Measurements from ENCODE around the gene AADACL4. TPM values are rescaled to one million over a fixed set of nuclear protein-coding genes. Genes with fewer than 3 reads are reported as not detected.

The AADACL4 gene
- total RNA-seq, 1 experiment from 2014 or later, result not detected

- in situ Hi-C loops (cut with HindIII; ENCODE audit: low pct_unique_long_range_greater_than_20kb, low sequenced_read_pairs), result no loop called here
- DNase-seq (ENCODE audit: low read depth, low spot score), result no peak
These were observed 35.5 kb upstream of the AADACL4 start for GRCh38 chr1:12608311-12608957.

- DNase-seq (ENCODE audit: low read depth, low spot score), result no peak
- in situ Hi-C loops (cut with HindIII; ENCODE audit: low pct_unique_long_range_greater_than_20kb, low sequenced_read_pairs), result no loop called here
These were observed 34.3 kb upstream of the AADACL4 start for GRCh38 chr1:12609469-12610003.

DNA sequence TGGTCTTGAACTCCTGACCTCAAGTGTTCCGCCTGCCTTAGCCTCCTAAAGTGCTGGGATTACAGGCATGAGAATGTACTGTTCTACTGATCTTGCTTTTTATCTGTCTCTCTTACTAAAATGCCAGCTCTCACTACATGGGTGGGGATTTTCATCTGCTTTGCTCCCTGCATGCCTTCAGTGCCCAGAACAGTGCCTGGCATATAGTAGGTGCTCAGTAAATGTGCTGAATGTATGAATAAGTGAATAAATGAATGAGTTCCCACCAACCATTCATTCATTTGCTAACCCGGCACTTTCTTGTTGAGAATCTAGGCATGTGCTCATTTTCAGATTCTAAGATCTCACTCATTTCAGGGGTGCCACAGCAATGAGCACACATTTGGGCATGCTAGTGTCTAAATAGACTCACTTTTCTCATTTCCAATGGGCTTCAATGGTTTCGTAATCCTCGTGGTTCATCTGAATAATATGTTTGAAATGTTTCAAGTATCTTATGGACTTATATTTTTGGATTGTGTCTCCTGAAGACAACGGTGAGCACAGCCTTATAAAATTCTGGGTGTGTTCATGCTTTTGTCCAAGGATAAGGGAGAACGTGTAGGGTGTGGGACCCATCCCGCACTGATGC, 33.5 kb upstream of the AADACL4 start:
- in situ Hi-C loops (cut with HindIII; ENCODE audit: low pct_unique_long_range_greater_than_20kb, low sequenced_read_pairs), result no loop called here
- no peak for DNase-seq (ENCODE audit: low read depth, low spot score)

GRCh38 chr1:12610941-12611340, 32.9 kb upstream of the AADACL4 start:
- DNase-seq (ENCODE audit: low read depth, low spot score), result no peak
- in situ Hi-C loops (cut with HindIII; ENCODE audit: low pct_unique_long_range_greater_than_20kb, low sequenced_read_pairs), result no loop called here

DNA sequence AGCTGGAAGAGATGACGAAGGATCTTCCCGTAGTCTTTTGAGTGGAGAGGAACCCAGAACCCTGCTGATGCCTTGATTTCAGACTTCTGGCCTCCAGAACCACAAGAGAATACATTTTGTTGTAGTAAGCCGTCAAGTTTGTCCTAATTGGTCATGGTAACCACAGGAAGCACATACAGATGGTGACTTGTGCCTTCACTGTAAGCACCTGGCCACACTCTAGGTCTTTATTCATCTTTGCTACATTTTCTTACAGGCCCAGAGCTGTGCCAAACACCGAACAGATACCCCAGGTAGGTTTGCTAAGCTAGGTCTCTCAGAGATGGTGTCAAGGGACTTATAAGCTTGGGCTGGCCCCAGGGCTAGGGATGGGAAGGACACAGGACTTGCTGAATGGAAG, 30.7 kb upstream of the AADACL4 start:
- in situ Hi-C loops (cut with HindIII; ENCODE audit: low pct_unique_long_range_greater_than_20kb, low sequenced_read_pairs), result no loop called here

GRCh38 chr1:12614402-12615158, 29.3 kb upstream of the AADACL4 start:
- DNase-seq (ENCODE audit: low read depth, low spot score), result no peak
- in situ Hi-C loops (cut with HindIII; ENCODE audit: low pct_unique_long_range_greater_than_20kb, low sequenced_read_pairs), result no loop called here

More for the DNA sequence above, 30.7 kb upstream of the AADACL4 start:
- no peak for DNase-seq (ENCODE audit: low read depth, low spot score)

- in situ Hi-C loops (cut with HindIII; ENCODE audit: low pct_unique_long_range_greater_than_20kb, low sequenced_read_pairs), result no loop called here
- DNase-seq (ENCODE audit: low read depth, low spot score), result no peak
These were observed 28.6 kb upstream of the AADACL4 start for GRCh38 chr1:12615159-12615864.

DNA sequence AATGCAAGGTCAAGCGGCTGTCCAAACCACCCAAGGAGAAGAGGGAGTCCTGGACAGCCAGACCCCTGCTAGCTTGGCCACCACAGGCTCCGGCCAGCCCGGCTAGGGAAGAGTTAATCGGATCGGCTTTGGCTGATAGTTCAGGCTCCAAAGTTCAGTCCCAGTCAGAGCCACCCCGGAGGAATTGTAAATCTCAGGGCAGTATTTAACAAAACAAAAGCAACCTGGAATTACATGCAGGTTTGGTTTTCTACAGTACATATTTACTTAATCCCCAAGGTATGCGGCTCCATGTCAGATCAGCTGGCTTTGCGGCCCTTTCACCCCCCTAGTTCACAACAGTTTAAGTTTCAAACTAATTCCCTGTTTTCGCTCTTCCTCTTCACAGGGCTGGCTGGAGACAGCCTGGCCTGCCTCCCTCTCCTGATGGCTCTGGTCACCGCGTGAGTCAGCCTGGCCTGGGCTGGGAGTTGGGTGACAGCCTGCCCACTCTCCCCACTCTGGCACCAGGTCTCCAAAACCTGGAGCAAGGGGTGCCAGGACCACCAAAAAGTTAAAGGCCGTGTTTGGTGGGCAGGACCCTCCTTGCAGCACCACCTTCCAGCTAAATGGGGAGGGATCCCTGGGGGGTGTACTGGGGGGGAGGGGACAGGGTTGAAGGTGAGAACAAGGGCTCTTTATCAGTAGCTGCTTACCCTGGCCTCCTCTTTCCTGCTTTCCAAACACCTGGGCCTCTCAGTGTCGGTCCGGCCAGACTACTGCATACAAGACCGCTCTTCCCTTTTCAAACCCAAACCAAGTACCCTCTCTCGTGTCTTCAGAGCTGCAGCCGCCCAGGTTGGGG, 27.8 kb upstream of the AADACL4 start:
- no peak for DNase-seq (ENCODE audit: low read depth, low spot score)
- in situ Hi-C loops (cut with HindIII; ENCODE audit: low pct_unique_long_range_greater_than_20kb, low sequenced_read_pairs), result no loop called here

GRCh38 chr1:12616709-12617373, 27.0 kb upstream of the AADACL4 start:
- in situ Hi-C loops (cut with HindIII; ENCODE audit: low pct_unique_long_range_greater_than_20kb, low sequenced_read_pairs), result no loop called here
- no peak for DNase-seq (ENCODE audit: low read depth, low spot score)

- no peak for DNase-seq (ENCODE audit: low read depth, low spot score)
- in situ Hi-C loops (cut with HindIII; ENCODE audit: low pct_unique_long_range_greater_than_20kb, low sequenced_read_pairs), result no loop called here
These were observed 26.4 kb upstream of the AADACL4 start for GRCh38 chr1:12617511-12617900.

DNA sequence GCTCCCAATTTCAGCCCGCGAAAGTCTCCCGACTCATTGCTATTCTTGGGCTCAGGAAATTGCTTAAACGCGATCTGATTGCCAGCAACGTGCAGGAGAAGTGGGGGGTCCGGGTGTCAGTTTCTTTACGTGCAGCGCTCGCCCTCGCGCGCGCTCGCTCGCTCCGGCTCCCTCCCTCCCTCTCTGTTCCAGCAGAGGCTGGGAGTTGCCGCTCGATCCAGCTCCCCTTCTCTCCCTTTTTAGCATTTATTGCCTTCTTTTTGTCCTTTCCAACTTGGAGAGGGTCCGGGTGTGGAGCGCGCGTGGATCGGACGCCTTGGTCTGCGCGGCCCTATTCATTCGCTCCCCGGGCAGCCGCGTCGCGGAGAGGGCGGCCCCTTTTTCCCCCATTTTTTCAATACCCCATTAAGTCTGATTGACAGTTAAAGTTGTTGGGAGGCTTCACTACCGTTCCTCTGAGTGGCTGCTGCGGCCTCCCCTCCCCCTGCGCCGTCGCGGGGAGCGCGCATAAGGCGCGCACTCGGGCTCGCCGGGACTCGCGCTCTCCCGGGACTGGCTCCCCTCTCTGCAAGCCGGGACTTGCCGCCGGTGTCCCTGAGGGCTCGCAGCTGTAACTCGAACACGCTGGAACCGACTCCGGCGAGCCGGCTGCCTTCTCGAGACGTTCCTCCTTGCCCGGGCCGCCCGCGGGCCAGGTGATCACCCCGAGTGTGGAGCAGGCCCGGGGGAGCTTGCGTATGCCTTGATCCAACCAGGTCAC, 25.8 kb upstream of the AADACL4 start, which contains the start of gene DHRS3:
TSS of gene DHRS3 (minus strand) at position 310 of the 760 bp plus-strand sequence. CDS start 862 bp downstream, outside the sequence.
- in situ Hi-C loops (cut with HindIII; ENCODE audit: low pct_unique_long_range_greater_than_20kb, low sequenced_read_pairs), result no loop called here
- DNase-seq (ENCODE audit: low read depth, low spot score), result no peak

GRCh38 chr1:12618661-12618964, 25.3 kb upstream of the AADACL4 start:
- DNase-seq (ENCODE audit: low read depth, low spot score), result no peak
- in situ Hi-C loops (cut with HindIII; ENCODE audit: low pct_unique_long_range_greater_than_20kb, low sequenced_read_pairs), result no loop called here

GRCh38 chr1:12618965-12619791, 24.7 kb upstream of the AADACL4 start:
- no peak for DNase-seq (ENCODE audit: low read depth, low spot score)
- in situ Hi-C loops (cut with HindIII; ENCODE audit: low pct_unique_long_range_greater_than_20kb, low sequenced_read_pairs), result no loop called here

- in situ Hi-C loops (cut with HindIII; ENCODE audit: low pct_unique_long_range_greater_than_20kb, low sequenced_read_pairs), result no loop called here
- peak; percentile 77 for DNase-seq (ENCODE audit: low read depth, low spot score)
These were observed 23.9 kb upstream of the AADACL4 start for GRCh38 chr1:12619792-12620487.

DNA sequence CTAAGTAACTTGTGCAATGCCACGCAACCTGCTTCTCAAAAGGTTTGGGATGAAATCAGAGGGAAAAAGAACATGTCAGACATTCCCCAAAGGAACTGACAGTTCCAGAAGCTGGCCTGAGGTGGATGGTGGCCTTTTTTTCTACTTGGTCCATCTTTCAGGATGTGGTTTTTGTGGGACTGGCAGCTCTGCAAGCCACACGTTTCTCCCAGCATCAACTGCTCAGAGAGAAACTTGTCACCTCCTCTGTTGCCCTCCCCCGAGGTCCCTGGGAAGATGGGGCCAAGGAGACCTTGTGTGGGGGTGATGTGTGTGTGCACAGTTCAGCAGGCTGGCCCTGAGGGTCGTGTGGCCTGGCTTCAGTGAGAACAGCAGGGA, 23.4 kb upstream of the AADACL4 start:
- no peak for DNase-seq (ENCODE audit: low read depth, low spot score)
- in situ Hi-C loops (cut with HindIII; ENCODE audit: low pct_unique_long_range_greater_than_20kb, low sequenced_read_pairs), result no loop called here

All from SK-MEL-5 (cell line).